ENCODE results near the gene ACOX3.
"Not testable (repeated sequence)": the region's sequence is repeated elsewhere in the genome, so short reads cannot be mapped to it uniquely, and the experiment has no call there.

The ACOX3 gene

DNA sequence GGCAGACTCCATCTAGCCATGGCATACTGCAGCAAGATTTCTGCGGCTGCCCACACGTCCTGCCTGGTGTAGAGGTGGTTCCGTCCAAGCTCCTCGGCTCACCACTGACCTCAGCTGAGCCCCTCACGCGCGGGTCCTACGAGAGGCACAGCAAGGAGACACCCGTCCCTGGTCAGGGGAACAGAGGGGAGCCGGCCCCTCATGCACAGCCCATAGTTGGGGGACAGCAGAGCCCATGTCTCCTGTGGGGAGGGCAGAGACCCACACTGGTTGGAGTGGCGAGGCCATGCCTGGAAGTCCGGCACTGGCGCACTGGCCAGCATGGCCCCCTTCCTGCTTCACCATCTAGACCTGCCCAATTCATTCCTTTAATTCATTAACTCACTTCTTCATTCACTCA, 90.2 kb downstream of the ACOX3 start:
- H3K27me3 ChIP-seq (ENCODE audit: control insufficient read depth in 5 of 5, insufficient read depth in 4 of 5, low read length in 5 of 5), result peaks cover 0 to 11% (median 0%) of the 10 kb centered on the region in 5 donors
- H3K4me3 ChIP-seq (ENCODE audit: low read depth in 1 of 5, low read length in 5 of 5), result no peak overlapping the region
- no peaks in the 10 kb centered on the region for H3K9me3 ChIP-seq (ENCODE audit: control insufficient read depth in 5 of 5, low read length in 5 of 5)
- H3K36me3 ChIP-seq (ENCODE audit: control insufficient read depth in 5 of 5, insufficient read depth in 5 of 5, low read length in 5 of 5), result no peaks in the 10 kb centered on the region
- no peak overlapping the region for H3K9ac ChIP-seq (ENCODE audit: low read length in 5 of 5)
- no peak overlapping the region for H3K27ac ChIP-seq (ENCODE audit: low read depth, low read length)
- H3K4me1 ChIP-seq (ENCODE audit: control insufficient read depth in 5 of 5, insufficient read depth in 5 of 5, low read length in 5 of 5), result peaks cover 0 to 21% (median 16%) of the 10 kb centered on the region in 5 donors

DNA sequence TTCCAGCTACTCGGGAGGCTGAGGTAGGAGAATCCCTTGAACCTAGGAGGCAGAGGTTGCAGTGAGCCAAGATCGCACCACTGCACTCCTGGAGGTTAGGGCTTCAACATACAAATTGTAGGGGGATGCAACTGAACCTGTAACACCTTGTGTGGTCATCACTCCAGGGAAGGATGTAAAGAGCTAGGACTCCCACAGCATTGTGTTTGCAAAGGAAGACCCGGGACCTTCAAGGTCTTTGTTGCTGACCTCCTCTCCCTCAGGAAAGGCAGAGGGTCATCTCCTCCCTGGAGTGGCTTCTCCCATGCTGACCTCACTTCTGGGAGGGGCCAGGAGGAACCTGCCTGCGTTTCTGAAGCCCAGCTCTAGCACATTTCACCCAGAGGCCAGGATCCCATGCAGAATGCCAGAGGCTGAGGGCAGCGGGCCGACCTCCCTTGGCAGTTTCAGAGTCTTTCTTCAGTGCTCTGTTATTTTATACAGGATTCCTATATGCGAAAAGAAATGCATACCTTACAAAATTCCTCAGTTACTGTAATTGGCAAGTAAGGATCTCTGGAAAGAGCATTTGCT, 90.8 kb downstream of the ACOX3 start:
- Histone ChIP-seq H3K9ac (ENCODE audit: low read length in 5 of 5) (no peak overlapping the region), H3K9me3 (ENCODE audit: control insufficient read depth in 5 of 5, low read length in 5 of 5) (no peaks in the 10 kb centered on the region), H3K4me3 (ENCODE audit: low read depth in 1 of 5, low read length in 5 of 5) (no peak overlapping the region), H3K36me3 (ENCODE audit: control insufficient read depth in 5 of 5, insufficient read depth in 5 of 5, low read length in 5 of 5) (no peaks in the 10 kb centered on the region), H3K27me3 (ENCODE audit: control insufficient read depth in 5 of 5, insufficient read depth in 4 of 5, low read length in 5 of 5) (peaks cover 0 to 15% (median 0%) of the 10 kb centered on the region in 5 donors), H3K27ac (ENCODE audit: low read depth, low read length) (no peak overlapping the region), H3K4me1 (ENCODE audit: control insufficient read depth in 5 of 5, insufficient read depth in 5 of 5, low read length in 5 of 5) (peaks cover 0 to 21% (median 16%) of the 10 kb centered on the region in 5 donors)

DNA sequence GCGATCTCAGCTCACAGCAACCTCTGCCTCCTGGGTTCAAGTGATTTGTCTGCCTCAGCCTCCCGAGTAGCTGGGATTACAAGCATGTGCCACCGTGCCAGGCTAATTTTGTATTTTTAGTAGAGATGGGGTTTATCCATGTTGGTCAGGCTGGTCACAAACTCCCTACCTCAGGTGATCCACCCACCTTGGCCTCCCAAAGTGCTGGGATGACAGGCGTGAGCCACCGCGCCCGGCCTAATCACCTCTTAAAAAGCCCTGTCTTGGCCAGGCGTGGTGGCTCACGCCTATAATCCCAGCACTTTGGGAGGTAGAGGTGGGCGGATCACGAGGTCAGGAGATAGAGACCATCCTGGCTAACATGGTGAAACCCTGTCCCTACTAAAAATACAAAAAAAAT, 91.3 kb downstream of the ACOX3 start:
- H3K9ac ChIP-seq (ENCODE audit: low read length in 5 of 5); H3K9me3 ChIP-seq (ENCODE audit: control insufficient read depth in 5 of 5, low read length in 5 of 5): not testable (repeated sequence)
- peaks cover 0 to 21% (median 16%) of the 10 kb centered on the region in 5 donors for H3K4me1 ChIP-seq (ENCODE audit: control insufficient read depth in 5 of 5, insufficient read depth in 5 of 5, low read length in 5 of 5)

DNA sequence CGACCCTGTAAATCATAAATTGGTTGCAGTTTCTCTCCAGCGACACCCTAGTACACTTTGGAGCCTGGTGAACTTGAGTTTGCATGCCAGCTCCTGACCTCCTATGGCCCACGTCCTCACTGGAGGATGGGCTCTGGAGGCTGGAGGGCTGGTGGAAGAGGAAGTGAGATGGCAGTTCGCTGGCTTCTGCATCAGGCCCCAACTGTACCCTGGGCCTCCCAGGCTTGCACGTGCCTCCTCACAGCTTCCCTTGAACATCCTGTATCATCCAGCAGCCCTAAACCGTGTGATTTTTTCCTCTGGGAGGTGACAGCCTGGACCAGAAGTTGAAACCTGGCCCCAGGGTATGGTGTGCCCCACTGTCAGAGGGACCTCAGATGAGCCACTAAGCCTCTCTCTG, 92.5 kb downstream of the ACOX3 start:
- Histone ChIP-seq H3K27me3 (ENCODE audit: control insufficient read depth in 5 of 5, insufficient read depth in 4 of 5, low read length in 5 of 5) (peaks cover 0 to 15% (median 3%) of the 10 kb centered on the region in 5 donors), H3K27ac (ENCODE audit: low read depth, low read length) (no peak overlapping the region), H3K9ac (ENCODE audit: low read length in 5 of 5) (no peak overlapping the region), H3K4me1 (ENCODE audit: control insufficient read depth in 5 of 5, insufficient read depth in 5 of 5, low read length in 5 of 5) (peaks cover 0 to 21% (median 16%) of the 10 kb centered on the region in 5 donors), H3K36me3 (ENCODE audit: control insufficient read depth in 5 of 5, insufficient read depth in 5 of 5, low read length in 5 of 5) (no peaks in the 10 kb centered on the region), H3K4me3 (ENCODE audit: low read depth in 1 of 5, low read length in 5 of 5) (no peak overlapping the region), H3K9me3 (ENCODE audit: control insufficient read depth in 5 of 5, low read length in 5 of 5) (no peaks in the 10 kb centered on the region)

More for the DNA sequence above, 91.3 kb downstream of the ACOX3 start:
- peaks cover 0 to 15% (median 0%) of the 10 kb centered on the region in 5 donors for H3K27me3 ChIP-seq (ENCODE audit: control insufficient read depth in 5 of 5, insufficient read depth in 4 of 5, low read length in 5 of 5)
- not testable (repeated sequence) for H3K4me3 ChIP-seq (ENCODE audit: low read depth in 1 of 5, low read length in 5 of 5); H3K27ac ChIP-seq (ENCODE audit: low read depth, low read length); H3K36me3 ChIP-seq (ENCODE audit: control insufficient read depth in 5 of 5, insufficient read depth in 5 of 5, low read length in 5 of 5)

DNA sequence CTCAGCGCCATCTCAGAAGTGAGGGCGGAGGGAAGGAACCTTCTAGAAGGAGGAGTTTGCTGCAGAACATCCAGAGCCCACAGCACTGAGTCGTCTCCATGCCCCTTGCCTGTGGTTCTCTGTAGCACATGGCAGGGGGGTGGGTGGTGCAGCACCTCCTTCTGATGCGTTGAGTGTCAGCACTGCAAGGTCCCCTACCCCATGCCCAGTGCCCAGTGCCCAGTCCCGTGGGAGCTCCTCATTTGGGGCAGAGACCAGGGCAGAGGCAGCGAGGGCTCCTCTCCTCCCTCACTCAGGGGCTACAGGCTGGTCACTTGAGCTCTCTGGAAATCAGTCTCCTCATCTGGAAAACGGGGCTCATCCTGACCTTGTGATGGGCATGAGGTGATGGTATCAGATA, 92.9 kb downstream of the ACOX3 start:
- H3K36me3 ChIP-seq (ENCODE audit: control insufficient read depth in 5 of 5, insufficient read depth in 5 of 5, low read length in 5 of 5), result no peaks in the 10 kb centered on the region
- H3K9me3 ChIP-seq (ENCODE audit: control insufficient read depth in 5 of 5, low read length in 5 of 5), result no peaks in the 10 kb centered on the region
- H3K27ac ChIP-seq (ENCODE audit: low read depth, low read length), result no peak overlapping the region
- H3K4me1 ChIP-seq (ENCODE audit: control insufficient read depth in 5 of 5, insufficient read depth in 5 of 5, low read length in 5 of 5), result peaks cover 0 to 21% (median 16%) of the 10 kb centered on the region in 5 donors
- H3K9ac ChIP-seq (ENCODE audit: low read length in 5 of 5), result no peak overlapping the region
- peaks cover 0 to 15% (median 3%) of the 10 kb centered on the region in 5 donors for H3K27me3 ChIP-seq (ENCODE audit: control insufficient read depth in 5 of 5, insufficient read depth in 4 of 5, low read length in 5 of 5)
- H3K4me3 ChIP-seq (ENCODE audit: low read depth in 1 of 5, low read length in 5 of 5), result no peak overlapping the region

DNA sequence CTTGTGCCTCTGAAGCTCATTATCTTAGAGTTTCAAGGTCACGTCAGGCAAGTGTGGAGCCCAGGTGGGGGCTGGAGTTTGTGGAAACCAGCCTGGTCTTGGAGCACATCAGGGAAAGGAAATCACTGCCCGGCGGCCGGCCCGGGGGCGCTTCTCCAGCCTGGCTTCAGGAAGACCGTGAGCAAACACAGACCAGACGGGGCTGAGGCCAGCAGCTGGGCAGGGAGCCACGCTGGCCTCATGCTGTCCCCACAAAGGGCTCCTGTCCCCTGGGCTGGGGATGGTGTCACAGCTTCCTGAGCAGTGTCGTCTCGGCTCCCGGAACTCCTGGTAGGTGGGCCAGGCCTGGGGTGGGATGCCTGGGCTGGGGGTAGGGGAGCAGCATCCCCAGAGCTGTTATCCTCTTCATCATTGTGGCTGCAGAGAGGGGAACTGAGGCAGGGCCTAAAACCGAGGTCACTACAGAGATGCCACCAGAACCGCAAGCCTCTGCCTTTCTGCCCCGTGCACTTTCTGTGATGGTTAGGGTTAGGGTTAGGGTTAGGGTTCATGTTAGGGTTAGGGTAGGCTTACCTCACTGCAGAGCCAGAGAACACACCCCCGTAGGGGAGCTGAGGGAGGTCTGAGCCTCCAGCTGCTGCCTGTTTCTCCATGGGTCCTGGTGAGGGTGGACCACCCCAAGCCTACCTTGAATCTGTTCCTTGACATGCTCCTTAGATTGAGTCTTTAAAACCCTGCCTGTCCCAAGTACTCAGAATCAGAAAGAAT, 93.5 kb downstream of the ACOX3 start:
- Histone ChIP-seq H3K36me3 (ENCODE audit: control insufficient read depth in 5 of 5, insufficient read depth in 5 of 5, low read length in 5 of 5) (no peaks in the 10 kb centered on the region), H3K4me3 (ENCODE audit: low read depth in 1 of 5, low read length in 5 of 5) (no peak overlapping the region), H3K4me1 (ENCODE audit: control insufficient read depth in 5 of 5, insufficient read depth in 5 of 5, low read length in 5 of 5) (peaks cover 0 to 17% (median 12%) of the 10 kb centered on the region in 5 donors), H3K9me3 (ENCODE audit: control insufficient read depth in 5 of 5, low read length in 5 of 5) (no peaks in the 10 kb centered on the region), H3K27me3 (ENCODE audit: control insufficient read depth in 5 of 5, insufficient read depth in 4 of 5, low read length in 5 of 5) (peaks cover 0 to 15% (median 3%) of the 10 kb centered on the region in 5 donors), H3K27ac (ENCODE audit: low read depth, low read length) (no peak overlapping the region), H3K9ac (ENCODE audit: low read length in 5 of 5) (no peak overlapping the region)

DNA sequence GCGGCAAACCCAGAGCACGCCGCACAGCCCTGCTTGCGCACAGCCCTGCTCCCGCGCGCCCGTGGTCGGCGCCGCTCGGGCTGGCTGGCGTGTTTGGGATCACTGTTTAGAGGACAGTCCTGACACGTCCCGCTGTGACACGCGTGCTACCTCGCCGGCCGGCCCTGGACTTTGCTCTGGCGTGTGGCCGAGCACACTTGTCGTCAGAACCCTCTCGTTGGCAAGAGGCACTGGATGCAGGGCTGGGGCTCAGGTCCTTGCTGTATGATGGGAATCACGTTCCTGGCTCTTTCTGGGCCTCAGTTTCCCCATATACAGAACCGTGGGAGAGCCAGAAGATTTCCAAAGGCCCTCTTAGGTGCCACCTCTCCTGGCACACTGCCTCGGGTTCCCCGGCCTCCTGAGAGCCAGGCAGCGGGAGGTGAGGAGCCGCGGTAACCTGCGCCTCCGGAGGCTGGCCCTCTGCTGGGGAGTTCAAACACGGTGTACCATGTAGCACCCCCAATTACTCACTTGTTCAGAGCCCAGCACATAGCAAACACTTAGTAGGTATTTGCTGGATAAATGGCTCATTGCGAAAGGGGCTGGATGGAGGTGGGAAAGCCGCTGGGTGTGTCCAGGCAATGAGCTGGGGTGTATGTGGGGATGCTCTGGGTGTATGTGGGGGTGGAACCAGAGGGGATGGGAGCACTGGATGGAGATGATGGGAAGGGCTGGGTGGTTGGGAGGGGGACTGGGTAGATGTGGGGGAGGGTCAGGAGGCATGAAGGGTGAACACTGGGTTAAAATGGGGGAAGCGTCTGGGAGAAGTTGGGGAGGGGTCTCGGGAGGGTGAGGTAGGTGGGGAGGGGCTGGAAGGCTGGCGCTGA, 94.3 kb downstream of the ACOX3 start:
- Histone ChIP-seq H3K4me1 (ENCODE audit: control insufficient read depth in 5 of 5, insufficient read depth in 5 of 5, low read length in 5 of 5) (peaks cover 4 to 22% (median 16%) of the 10 kb centered on the region in 5 donors), H3K36me3 (ENCODE audit: control insufficient read depth in 5 of 5, insufficient read depth in 5 of 5, low read length in 5 of 5) (no peaks in the 10 kb centered on the region), H3K9me3 (ENCODE audit: control insufficient read depth in 5 of 5, low read length in 5 of 5) (no peaks in the 10 kb centered on the region), H3K27ac (ENCODE audit: low read depth, low read length) (no peak overlapping the region), H3K9ac (ENCODE audit: low read length in 5 of 5) (no peak overlapping the region), H3K27me3 (ENCODE audit: control insufficient read depth in 5 of 5, insufficient read depth in 4 of 5, low read length in 5 of 5) (peaks cover 0 to 15% (median 3%) of the 10 kb centered on the region in 5 donors), H3K4me3 (ENCODE audit: low read depth in 1 of 5, low read length in 5 of 5) (no peak overlapping the region)

DNA sequence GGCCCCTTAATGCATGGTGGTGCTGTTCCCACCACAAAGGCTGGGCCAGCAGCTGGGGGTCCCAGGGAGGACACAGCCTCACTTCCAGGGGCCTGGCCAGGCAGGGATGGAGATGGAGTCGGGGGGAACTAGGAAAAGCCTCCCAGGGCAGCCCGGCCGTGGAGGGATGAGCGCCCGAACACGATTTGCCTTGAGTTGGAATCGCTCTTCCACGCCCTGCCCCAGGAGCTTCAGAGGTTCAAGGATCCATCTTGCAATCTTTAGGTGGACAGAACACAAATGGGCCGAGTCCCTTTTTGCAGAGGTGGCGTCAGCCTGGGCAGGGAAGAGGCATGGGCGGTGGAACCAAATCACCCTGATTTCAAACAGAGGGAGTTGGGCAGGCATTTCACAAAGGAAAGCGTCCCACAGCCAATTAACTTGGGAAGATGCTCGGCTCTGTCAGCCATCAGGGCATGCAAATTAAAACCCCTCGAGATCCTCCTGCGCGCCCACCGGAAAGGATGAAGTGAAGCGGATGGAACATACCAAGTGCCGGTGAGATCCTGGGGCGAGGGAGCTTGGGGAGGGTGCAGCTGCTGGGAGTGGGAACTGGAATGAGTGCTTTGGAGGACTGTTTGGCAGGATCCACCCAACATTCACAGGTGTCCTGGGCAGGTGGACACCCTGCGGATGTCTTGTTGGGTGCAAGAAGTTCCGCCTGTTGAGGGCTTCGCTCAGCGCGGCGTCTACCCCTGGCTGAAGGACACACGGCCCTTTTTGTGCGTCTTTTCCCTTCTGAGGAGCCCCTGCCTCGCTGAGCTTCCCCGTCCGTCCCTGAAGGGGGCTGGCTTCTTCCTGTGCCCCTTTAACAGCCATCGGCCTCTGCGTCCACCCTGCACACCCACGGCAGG, 95.2 kb downstream of the ACOX3 start:
- Histone ChIP-seq H3K4me3 (ENCODE audit: low read depth in 1 of 5, low read length in 5 of 5) (no peak overlapping the region), H3K4me1 (ENCODE audit: control insufficient read depth in 5 of 5, insufficient read depth in 5 of 5, low read length in 5 of 5) (peaks cover 4 to 24% (median 19%) of the 10 kb centered on the region in 5 donors), H3K27ac (ENCODE audit: low read depth, low read length) (no peak overlapping the region)

DNA sequence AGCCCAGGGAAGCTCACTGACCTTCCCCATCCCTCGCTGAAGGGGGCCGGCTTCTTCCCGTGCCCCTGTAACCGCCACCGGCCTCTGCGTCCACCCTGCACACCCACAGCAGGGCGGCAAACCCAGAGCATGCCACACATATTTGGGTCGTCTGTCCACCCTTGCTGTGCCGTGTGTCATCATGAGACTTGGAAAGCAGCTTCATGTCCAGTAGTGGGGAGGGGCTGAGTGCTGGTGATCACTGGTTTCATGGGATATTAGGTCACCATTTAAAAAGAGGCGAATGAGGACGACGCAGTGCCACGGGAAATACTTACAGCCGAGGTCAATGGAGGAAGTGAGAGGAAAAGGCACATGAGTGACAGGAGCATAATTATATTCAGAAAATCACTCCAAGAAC, 96.1 kb downstream of the ACOX3 start:
- Histone ChIP-seq H3K9ac (ENCODE audit: low read length in 5 of 5) (no peak overlapping the region), H3K36me3 (ENCODE audit: control insufficient read depth in 5 of 5, insufficient read depth in 5 of 5, low read length in 5 of 5) (no peaks in the 10 kb centered on the region), H3K27ac (ENCODE audit: low read depth, low read length) (no peak overlapping the region), H3K9me3 (ENCODE audit: control insufficient read depth in 5 of 5, low read length in 5 of 5) (no peaks in the 10 kb centered on the region), H3K4me3 (ENCODE audit: low read depth in 1 of 5, low read length in 5 of 5) (no peak overlapping the region), H3K27me3 (ENCODE audit: control insufficient read depth in 5 of 5, insufficient read depth in 4 of 5, low read length in 5 of 5) (peaks cover 0 to 15% (median 3%) of the 10 kb centered on the region in 5 donors), H3K4me1 (ENCODE audit: control insufficient read depth in 5 of 5, insufficient read depth in 5 of 5, low read length in 5 of 5) (peaks cover 4 to 17% (median 13%) of the 10 kb centered on the region in 5 donors)

More for the DNA sequence above, 95.2 kb downstream of the ACOX3 start:
- Histone ChIP-seq H3K36me3 (ENCODE audit: control insufficient read depth in 5 of 5, insufficient read depth in 5 of 5, low read length in 5 of 5) (no peaks in the 10 kb centered on the region), H3K27me3 (ENCODE audit: control insufficient read depth in 5 of 5, insufficient read depth in 4 of 5, low read length in 5 of 5) (peaks cover 0 to 15% (median 3%) of the 10 kb centered on the region in 5 donors), H3K9ac (ENCODE audit: low read length in 5 of 5) (no peak overlapping the region), H3K9me3 (ENCODE audit: control insufficient read depth in 5 of 5, low read length in 5 of 5) (no peaks in the 10 kb centered on the region)
